ENCODE results near the gene PLET1. TPM values are rescaled to one million over a fixed set of nuclear protein-coding genes. Genes with fewer than 3 reads are reported as not detected.
"Not testable (repeated sequence)": the region's sequence is repeated elsewhere in the genome, so short reads cannot be mapped to it uniquely, and the experiment has no call there.

Gene PLET1
- total RNA-seq, 1 donor from 2014 or later: not detected

GRCh38 chr11:112210890-112211289, 49.8 kb downstream of the PLET1 start:
- ATAC-seq: no peak

- ATAC-seq: no peak
Measured at GRCh38 chr11:112206071-112206470, 54.6 kb downstream of the PLET1 start.

- ATAC-seq: no peak
Measured at GRCh38 chr11:112200252-112200651, 60.4 kb downstream of the PLET1 start.

- ATAC-seq: not testable (repeated sequence)
Measured at GRCh38 chr11:112199101-112199500, 61.6 kb downstream of the PLET1 start.

Other genes with a start within 250 kb of the PLET1 start
- gene DLAT, start 235.5 kb downstream of the PLET1 start, total RNA-seq: 37.1 TPM
- 1.6 TPM for gene PIH1D2, start 186.8 kb downstream of the PLET1 start, total RNA-seq
- 11.8 TPM for gene NKAPD1, start 186.6 kb downstream of the PLET1 start, total RNA-seq
- gene TIMM8B, start 174.1 kb downstream of the PLET1 start, total RNA-seq: 83.4 TPM
- gene SDHD, start 174.0 kb downstream of the PLET1 start, total RNA-seq: 109 TPM
- 41.8 TPM for gene IL18, start 96.8 kb downstream of the PLET1 start, total RNA-seq
- gene TEX12, start 93.5 kb downstream of the PLET1 start, total RNA-seq: 0.16 TPM
- gene BCO2, start 85.3 kb downstream of the PLET1 start, total RNA-seq: 5.7 TPM
- gene PTS, start 34.4 kb downstream of the PLET1 start, total RNA-seq: 32.5 TPM